ENCODE measurements around the gene LTV1.
"Not testable (repeated sequence)": the region's sequence is repeated elsewhere in the genome, so short reads cannot be mapped to it uniquely, and the experiment has no call there.

LTV1 gene

GRCh38 chr6:143868808-143869207 is 25.7 kb downstream of the LTV1 start:
- not testable (repeated sequence) for H3K4me1 ChIP-seq (ENCODE audit: control insufficient read depth, insufficient read depth, low read length, poor library complexity, severe bottlenecking); H3K9me3 ChIP-seq (ENCODE audit: control insufficient read depth, low read length); H3K4me3 ChIP-seq (ENCODE audit: extremely low read depth, insufficient read depth, low read length, poor library complexity, severe bottlenecking); H3K27ac ChIP-seq (ENCODE audit: low read depth, low read length, severe bottlenecking)
- 83% methylated on average over 1 of the region's 3 CpGs for WGBS, 2 experiments (ENCODE audit: insufficient coverage in 2 of 2)
- peaks cover 21% of the 10 kb centered on the region for H3K36me3 ChIP-seq (ENCODE audit: control insufficient read depth, insufficient read depth, low read length)

- not testable (repeated sequence) for H3K36me3 ChIP-seq (ENCODE audit: control insufficient read depth, insufficient read depth, low read length); H3K9me3 ChIP-seq (ENCODE audit: control insufficient read depth, low read length); H3K4me1 ChIP-seq (ENCODE audit: control insufficient read depth, insufficient read depth, low read length, poor library complexity, severe bottlenecking); H3K27ac ChIP-seq (ENCODE audit: low read depth, low read length, severe bottlenecking); H3K4me3 ChIP-seq (ENCODE audit: extremely low read depth, insufficient read depth, low read length, poor library complexity, severe bottlenecking)
- WGBS, 2 experiments (ENCODE audit: insufficient coverage in 2 of 2) = no CpG with 5 or more reads among the region's 1 CpG
Measured at GRCh38 chr6:143871202-143871730, 28.1 kb downstream of the LTV1 start.

DNA sequence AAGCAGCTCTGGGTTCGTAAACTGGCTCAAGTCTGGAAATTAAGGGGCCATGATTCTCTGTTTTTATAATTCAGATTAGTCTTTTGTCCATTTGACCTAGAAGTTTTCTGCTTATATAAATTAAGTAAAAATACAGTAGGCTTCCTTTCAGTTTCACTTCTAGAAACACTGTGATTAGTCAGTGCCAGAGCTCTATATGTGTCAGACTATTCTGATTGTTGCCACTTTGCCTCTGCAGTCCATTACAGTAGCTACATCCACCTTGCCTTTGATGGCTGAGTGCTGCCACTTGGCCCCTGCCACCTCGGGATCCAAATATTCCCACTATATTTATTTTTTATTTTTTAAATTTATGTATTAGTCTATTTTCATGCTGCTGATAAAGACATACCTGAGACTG is 29.1 kb downstream of the LTV1 start:
- Histone ChIP-seq H3K4me1 (ENCODE audit: control insufficient read depth, insufficient read depth, low read length, poor library complexity, severe bottlenecking) (no peaks in the 10 kb centered on the region), H3K36me3 (ENCODE audit: control insufficient read depth, insufficient read depth, low read length) (no peaks in the 10 kb centered on the region), H3K27ac (ENCODE audit: low read depth, low read length, severe bottlenecking) (no peak overlapping the region), H3K4me3 (ENCODE audit: extremely low read depth, insufficient read depth, low read length, poor library complexity, severe bottlenecking) (no peak overlapping the region), H3K9me3 (ENCODE audit: control insufficient read depth, low read length) (peaks cover 2% of the 10 kb centered on the region)
- WGBS, 2 experiments (ENCODE audit: insufficient coverage in 2 of 2) = 100% methylated on average over 1 of the region's 2 CpGs; no CpG with 5 or more reads in 1 of the 2 experiments

DNA sequence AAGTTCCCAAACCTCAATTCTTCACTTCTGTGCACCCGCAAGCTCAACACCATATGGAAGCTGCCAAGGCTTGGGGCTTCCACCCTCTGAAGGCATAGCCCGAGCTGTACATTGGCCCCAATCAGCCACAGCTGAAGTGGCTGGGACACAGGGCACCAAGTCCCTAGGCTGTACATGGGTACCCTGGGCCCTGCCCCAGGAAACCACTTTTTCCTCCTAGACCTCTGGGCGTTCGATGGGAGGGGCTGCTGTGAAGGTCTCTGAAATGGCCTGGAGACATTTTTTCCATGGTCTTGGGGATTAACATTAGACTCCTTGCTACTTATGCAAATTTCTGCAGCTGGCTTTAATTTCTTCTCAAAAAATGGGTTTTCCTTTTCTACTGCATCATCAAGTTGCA is 30.5 kb downstream of the LTV1 start:
- H3K4me1 ChIP-seq (ENCODE audit: control insufficient read depth, insufficient read depth, low read length, poor library complexity, severe bottlenecking); H3K9me3 ChIP-seq (ENCODE audit: control insufficient read depth, low read length): not testable (repeated sequence)
- WGBS, 2 experiments (ENCODE audit: insufficient coverage in 2 of 2) = 94 to 95% methylated on average over 2 of the region's 4 CpGs

GRCh38 chr6:143874503-143874902 is 31.4 kb downstream of the LTV1 start:
- H3K36me3 ChIP-seq (ENCODE audit: control insufficient read depth, insufficient read depth, low read length); H3K4me3 ChIP-seq (ENCODE audit: extremely low read depth, insufficient read depth, low read length, poor library complexity, severe bottlenecking); H3K4me1 ChIP-seq (ENCODE audit: control insufficient read depth, insufficient read depth, low read length, poor library complexity, severe bottlenecking); H3K27ac ChIP-seq (ENCODE audit: low read depth, low read length, severe bottlenecking); H3K9me3 ChIP-seq (ENCODE audit: control insufficient read depth, low read length): not testable (repeated sequence)

More for the DNA sequence above, 30.5 kb downstream of the LTV1 start:
- not testable (repeated sequence) for H3K27ac ChIP-seq (ENCODE audit: low read depth, low read length, severe bottlenecking); H3K4me3 ChIP-seq (ENCODE audit: extremely low read depth, insufficient read depth, low read length, poor library complexity, severe bottlenecking); H3K36me3 ChIP-seq (ENCODE audit: control insufficient read depth, insufficient read depth, low read length)

DNA sequence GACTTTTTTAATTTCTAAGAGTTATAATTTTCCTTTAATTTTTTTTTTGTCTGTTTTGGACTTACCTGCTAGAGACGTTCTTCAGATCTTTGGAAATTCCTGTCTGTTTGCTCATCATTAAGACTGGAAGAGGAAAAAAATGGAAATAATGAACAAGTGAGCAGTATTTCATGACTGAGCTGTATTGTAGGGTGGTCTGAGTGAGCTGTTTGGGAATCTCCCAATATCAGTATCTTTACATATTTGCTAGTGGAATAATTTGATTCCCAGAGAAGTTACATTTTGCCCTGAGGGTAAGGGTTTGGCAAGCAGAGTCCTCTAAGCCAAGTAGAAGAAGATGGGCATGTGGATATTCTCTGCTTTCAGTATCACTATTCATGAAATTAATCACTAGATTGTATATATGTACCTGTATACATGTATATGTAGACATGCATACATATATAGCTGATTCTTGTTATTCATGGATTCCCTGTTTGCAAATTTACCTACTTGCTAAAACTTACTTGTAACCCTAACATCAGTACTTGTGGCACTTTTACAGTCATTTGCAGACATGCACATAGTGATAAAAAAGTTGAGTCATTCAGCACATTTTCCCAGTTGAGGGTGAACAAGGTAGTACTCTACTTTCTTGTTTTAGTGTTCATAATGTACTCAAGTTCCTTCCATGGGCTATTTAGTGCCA is 34.6 kb downstream of the LTV1 start:
- no peaks in the 10 kb centered on the region for H3K36me3 ChIP-seq (ENCODE audit: control insufficient read depth, insufficient read depth, low read length)
- no peaks in the 10 kb centered on the region for H3K9me3 ChIP-seq (ENCODE audit: control insufficient read depth, low read length)
- 100% methylated on average over 1 of the region's 1 CpG; no CpG with 5 or more reads in 1 of the 2 experiments for WGBS, 2 experiments (ENCODE audit: insufficient coverage in 2 of 2)
- H3K4me1 ChIP-seq (ENCODE audit: control insufficient read depth, insufficient read depth, low read length, poor library complexity, severe bottlenecking) = no peaks in the 10 kb centered on the region
- no peak overlapping the region for H3K4me3 ChIP-seq (ENCODE audit: extremely low read depth, insufficient read depth, low read length, poor library complexity, severe bottlenecking)
- no peak overlapping the region for H3K27ac ChIP-seq (ENCODE audit: low read depth, low read length, severe bottlenecking)

DNA sequence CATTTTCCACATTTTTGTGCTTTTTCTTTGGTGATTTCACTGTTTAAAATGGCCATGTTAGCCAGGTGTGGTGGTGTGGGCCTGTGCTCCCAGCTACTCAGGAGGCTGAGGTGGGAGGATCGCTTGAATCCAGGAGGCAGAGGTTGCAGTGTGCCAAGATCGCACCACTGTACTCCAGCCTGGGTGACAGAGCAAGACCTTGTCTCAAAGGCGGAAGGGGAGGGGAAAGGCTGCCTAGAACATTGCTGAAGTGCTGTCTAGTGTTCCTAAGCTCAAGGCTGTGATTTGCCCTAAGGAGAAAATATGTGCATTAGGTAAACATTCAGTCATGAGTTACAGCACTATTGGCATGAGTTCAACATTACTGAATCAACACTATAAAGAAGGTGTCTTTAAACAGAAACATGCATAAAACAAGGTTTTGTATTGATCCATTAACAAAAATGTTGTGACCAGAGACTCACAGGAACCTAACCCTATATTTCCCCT is 35.2 kb downstream of the LTV1 start:
- Histone ChIP-seq H3K36me3 (ENCODE audit: control insufficient read depth, insufficient read depth, low read length) (no peaks in the 10 kb centered on the region), H3K4me3 (ENCODE audit: extremely low read depth, insufficient read depth, low read length, poor library complexity, severe bottlenecking) (no peak overlapping the region), H3K27ac (ENCODE audit: low read depth, low read length, severe bottlenecking) (no peak overlapping the region), H3K9me3 (ENCODE audit: control insufficient read depth, low read length) (no peaks in the 10 kb centered on the region), H3K4me1 (ENCODE audit: control insufficient read depth, insufficient read depth, low read length, poor library complexity, severe bottlenecking) (no peaks in the 10 kb centered on the region)
- 89 to 90% methylated on average over 3 of the region's 3 CpGs for WGBS, 2 experiments (ENCODE audit: insufficient coverage in 2 of 2)

GRCh38 chr6:143880412-143880811 is 37.3 kb downstream of the LTV1 start:
- no peaks in the 10 kb centered on the region for H3K4me1 ChIP-seq (ENCODE audit: control insufficient read depth, insufficient read depth, low read length, poor library complexity, severe bottlenecking)
- H3K4me3 ChIP-seq (ENCODE audit: extremely low read depth, insufficient read depth, low read length, poor library complexity, severe bottlenecking) = no peak overlapping the region
- WGBS, 2 experiments (ENCODE audit: insufficient coverage in 2 of 2) = 100% methylated on average over 1 of the region's 2 CpGs; no CpG with 5 or more reads in 1 of the 2 experiments
- no peaks in the 10 kb centered on the region for H3K9me3 ChIP-seq (ENCODE audit: control insufficient read depth, low read length)
- no peak overlapping the region for H3K27ac ChIP-seq (ENCODE audit: low read depth, low read length, severe bottlenecking)
- no peaks in the 10 kb centered on the region for H3K36me3 ChIP-seq (ENCODE audit: control insufficient read depth, insufficient read depth, low read length)

DNA sequence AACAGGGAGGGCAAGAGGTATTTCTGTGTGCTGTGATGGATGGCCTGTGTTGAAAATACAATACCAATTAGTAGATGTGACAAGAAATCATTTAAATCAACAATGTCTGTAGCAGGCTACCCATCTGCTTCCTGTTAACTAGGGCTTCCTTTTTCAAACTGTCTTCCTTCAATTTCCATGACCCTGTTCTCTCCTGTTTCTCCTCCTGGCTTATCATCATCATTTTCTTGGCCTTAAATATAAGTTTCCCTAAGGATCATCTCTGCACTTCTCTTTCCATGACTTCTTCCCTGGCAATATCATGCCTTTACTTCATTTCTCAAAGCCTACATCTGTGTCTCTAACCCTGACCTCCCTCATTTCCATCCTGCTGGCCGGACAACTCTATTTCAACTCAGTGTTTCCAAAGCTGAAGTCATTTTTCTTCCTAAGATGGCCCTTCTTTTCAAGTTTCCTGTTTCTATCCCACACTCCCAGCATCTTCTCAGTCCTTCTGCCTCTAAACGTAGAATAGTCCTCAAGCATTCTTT is 39.3 kb downstream of the LTV1 start:
- H3K9me3 ChIP-seq (ENCODE audit: control insufficient read depth, low read length) = no peaks in the 10 kb centered on the region
- H3K36me3 ChIP-seq (ENCODE audit: control insufficient read depth, insufficient read depth, low read length) = no peaks in the 10 kb centered on the region
- WGBS, 2 experiments (ENCODE audit: insufficient coverage in 2 of 2) = 75 to 94% methylated on average over 2 of the region's 2 CpGs
- H3K27ac ChIP-seq (ENCODE audit: low read depth, low read length, severe bottlenecking) = no peak overlapping the region
- no peaks in the 10 kb centered on the region for H3K4me1 ChIP-seq (ENCODE audit: control insufficient read depth, insufficient read depth, low read length, poor library complexity, severe bottlenecking)
- H3K4me3 ChIP-seq (ENCODE audit: extremely low read depth, insufficient read depth, low read length, poor library complexity, severe bottlenecking) = no peak overlapping the region

DNA sequence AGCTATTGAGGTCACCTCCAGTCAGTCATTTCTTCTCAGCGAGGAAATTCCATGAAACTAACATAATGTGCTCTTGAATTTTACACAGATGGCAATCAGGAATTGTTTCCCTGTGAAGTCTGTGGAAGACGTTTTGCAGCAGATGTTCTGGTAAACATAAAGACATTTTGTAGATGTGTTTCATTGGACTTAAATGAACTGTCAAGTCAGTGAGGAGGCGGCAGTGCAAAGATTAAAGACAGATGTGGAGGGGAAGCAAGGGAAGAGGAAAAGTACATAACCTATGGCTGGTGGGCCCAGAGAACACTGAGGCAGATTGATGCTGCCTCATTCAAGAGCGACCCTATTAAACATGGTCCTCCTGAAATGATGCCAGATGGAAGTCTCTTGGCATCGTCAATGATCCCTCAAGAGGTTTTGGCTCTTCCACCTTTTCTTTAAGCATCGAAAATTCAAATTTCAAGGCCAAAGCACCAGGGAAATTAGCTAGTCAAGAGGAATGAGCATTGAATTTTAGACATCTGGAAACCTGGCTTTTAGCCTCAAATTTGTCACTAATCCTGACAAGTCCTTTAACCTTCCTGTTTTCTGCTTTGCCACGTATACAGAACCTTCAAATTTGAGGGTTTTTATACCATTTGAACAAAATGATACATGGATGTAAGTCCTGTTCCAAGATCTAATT is 41.2 kb downstream of the LTV1 start:
- H3K9me3 ChIP-seq (ENCODE audit: control insufficient read depth, low read length) = no peaks in the 10 kb centered on the region
- no peaks in the 10 kb centered on the region for H3K4me1 ChIP-seq (ENCODE audit: control insufficient read depth, insufficient read depth, low read length, poor library complexity, severe bottlenecking)
- no peak overlapping the region for H3K4me3 ChIP-seq (ENCODE audit: extremely low read depth, insufficient read depth, low read length, poor library complexity, severe bottlenecking)
- whole genome bisulfite sequencing, 2 experiments (ENCODE audit: insufficient coverage in 2 of 2) = 91 to 96% methylated on average over 6 of the region's 7 CpGs
- no peak overlapping the region for H3K27ac ChIP-seq (ENCODE audit: low read depth, low read length, severe bottlenecking)
- no peaks in the 10 kb centered on the region for H3K36me3 ChIP-seq (ENCODE audit: control insufficient read depth, insufficient read depth, low read length)

DNA sequence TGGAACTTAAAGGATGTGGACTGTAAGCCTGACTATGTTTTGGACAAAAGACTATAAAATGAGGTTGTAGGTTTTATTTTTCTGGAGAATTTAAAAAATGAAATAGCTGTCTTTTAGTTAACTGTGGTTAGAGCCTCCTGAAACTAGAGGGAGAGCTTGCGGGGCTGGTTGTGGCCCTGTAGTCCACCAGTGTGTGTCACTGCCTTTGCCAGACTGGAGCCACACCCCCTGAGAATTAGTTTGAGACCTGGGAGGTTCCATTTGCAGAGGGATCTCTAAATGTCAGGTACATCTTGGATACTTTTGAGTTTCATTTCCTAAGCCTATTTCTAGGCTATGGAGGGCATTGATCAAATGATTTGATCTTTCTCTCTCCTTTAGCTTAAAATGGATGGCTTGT is 42.0 kb downstream of the LTV1 start:
- Histone ChIP-seq H3K9me3 (ENCODE audit: control insufficient read depth, low read length) (no peaks in the 10 kb centered on the region), H3K4me3 (ENCODE audit: extremely low read depth, insufficient read depth, low read length, poor library complexity, severe bottlenecking) (no peak overlapping the region), H3K27ac (ENCODE audit: low read depth, low read length, severe bottlenecking) (no peak overlapping the region), H3K4me1 (ENCODE audit: control insufficient read depth, insufficient read depth, low read length, poor library complexity, severe bottlenecking) (no peaks in the 10 kb centered on the region), H3K36me3 (ENCODE audit: control insufficient read depth, insufficient read depth, low read length) (no peaks in the 10 kb centered on the region)
- 92% methylated on average over 1 of the region's 1 CpG; no CpG with 5 or more reads in 1 of the 2 experiments for WGBS, 2 experiments (ENCODE audit: insufficient coverage in 2 of 2)

Measured in mesodermal cell (in vitro differentiated cells).